T-helper 9 cell (primary cell): ENCODE data around the gene TMEM150A.
"Not testable (repeated sequence)": the region's sequence is repeated elsewhere in the genome, so short reads cannot be mapped to it uniquely, and the experiment has no call there.

Experiments
- DNase-seq: peaks from one replicate; pipeline ENCODE4 v3.0.0-alpha.2; 2020

The TMEM150A gene

GRCh38 chr2:85611705-85612587, 9.4 kb upstream of the TMEM150A start, which contains the start of gene C2orf68:
Gene C2orf68, minus strand, starts transcription at chr2:85612066. Its CDS starts 82 bp downstream, at chr2:85611984.
- peak; percentile 79 for DNase-seq

GRCh38 chr2:85611217-85611704, 8.8 kb upstream of the TMEM150A start:
- no peak for DNase-seq

GRCh38 chr2:85607268-85608215, 5.0 kb upstream of the TMEM150A start:
- no peak for DNase-seq

GRCh38 chr2:85606116-85606455, 3.6 kb upstream of the TMEM150A start:
- DNase-seq, result no peak

- DNase-seq, result no peak
These were observed 3.1 kb upstream of the TMEM150A start for GRCh38 chr2:85605406-85606115.

GRCh38 chr2:85604568-85605339, 2.3 kb upstream of the TMEM150A start:
- DNase-seq, result no peak

- not testable (repeated sequence) for DNase-seq
These were observed 1.6 kb upstream of the TMEM150A start for GRCh38 chr2:85604133-85604444.

- DNase-seq, result no peak
These were observed 575 bp downstream of the TMEM150A start for GRCh38 chr2:85601771-85602475.

- no peak for DNase-seq
These were observed 1.3 kb downstream of the TMEM150A start for GRCh38 chr2:85600951-85601770.

GRCh38 chr2:85600235-85600575, 2.3 kb downstream of the TMEM150A start:
- no peak for DNase-seq

- DNase-seq, result no peak
These were observed 2.8 kb downstream of the TMEM150A start for GRCh38 chr2:85599468-85600234.

GRCh38 chr2:85598594-85599340, 3.7 kb downstream of the TMEM150A start:
- DNase-seq, result no peak

- no peak for DNase-seq
These were observed 5.3 kb downstream of the TMEM150A start for GRCh38 chr2:85597241-85597640.

- DNase-seq, result no peak
These were observed 5.9 kb downstream of the TMEM150A start for GRCh38 chr2:85596486-85597143.

- no peak for DNase-seq
These were observed 6.5 kb downstream of the TMEM150A start for GRCh38 chr2:85596026-85596333.

GRCh38 chr2:85595301-85596025, 7.0 kb downstream of the TMEM150A start, which contains the start of gene RNF181:
Gene RNF181, plus strand, starts transcription at chr2:85595745. Its CDS starts 19 bp downstream, at chr2:85595764.
- peak; percentile 81 for DNase-seq

- DNase-seq, result no peak
These were observed 7.7 kb downstream of the TMEM150A start for GRCh38 chr2:85594715-85595300.
